GM18858 (cell line): ENCODE data around the gene IL6.
"Not testable (repeated sequence)": the region's sequence is repeated elsewhere in the genome, so short reads cannot be mapped to it uniquely, and the experiment has no call there.

ENCODE experiments used
- ATAC-seq: cut with Tn5 transposase; IDR thresholded peaks from one replicate; pipeline ENCODE4 v1.9.1; 2021; ENCODE audit not compliant: unreplicated experiment

The IL6 gene

GRCh38 chr7:22779730-22780323 lies 52.8 kb downstream of the IL6 start:
- ATAC-seq = not testable (repeated sequence)

GRCh38 chr7:22781230-22781711 lies 54.3 kb downstream of the IL6 start:
- ATAC-seq = no peak
